ENCODE data around the gene EOLA1.
"Not testable (repeated sequence)": the region's sequence is repeated elsewhere in the genome, so short reads cannot be mapped to it uniquely, and the experiment has no call there.

Gene EOLA1

GRCh38 chrX:149540621-149541520 is at the start of gene EOLA1:
Gene EOLA1, plus strand, starts transcription at chrX:149541012. Its CDS starts 4,619 bp downstream, at chrX:149545631.
- peak; percentile 69 to 76 for DNase-seq (ENCODE audit: extremely low read depth in 1 of 2, low read depth in 1 of 2)

DNA sequence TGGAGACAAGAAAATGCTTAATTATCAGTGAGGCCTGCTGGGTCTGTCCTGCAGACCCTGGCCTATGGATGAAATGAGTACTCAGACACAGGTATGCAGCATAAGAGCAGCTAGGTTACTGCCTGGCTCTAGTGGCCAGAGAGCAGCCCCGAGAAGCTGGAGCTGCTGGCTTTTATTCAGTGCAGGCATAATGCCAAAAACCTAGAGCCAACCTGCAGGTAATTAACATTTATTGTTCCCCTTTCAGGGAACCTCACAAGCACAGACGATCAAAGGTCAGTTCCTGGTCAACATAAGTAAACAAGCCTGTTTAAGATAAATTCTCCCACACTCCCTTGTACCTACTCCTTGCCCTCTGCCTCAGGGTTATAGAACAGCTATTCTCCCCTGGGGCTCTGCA is 49.0 kb upstream of the EOLA1 start:
- DNase-seq (ENCODE audit: extremely low read depth in 1 of 2, low read depth in 1 of 2): no peak

DNA sequence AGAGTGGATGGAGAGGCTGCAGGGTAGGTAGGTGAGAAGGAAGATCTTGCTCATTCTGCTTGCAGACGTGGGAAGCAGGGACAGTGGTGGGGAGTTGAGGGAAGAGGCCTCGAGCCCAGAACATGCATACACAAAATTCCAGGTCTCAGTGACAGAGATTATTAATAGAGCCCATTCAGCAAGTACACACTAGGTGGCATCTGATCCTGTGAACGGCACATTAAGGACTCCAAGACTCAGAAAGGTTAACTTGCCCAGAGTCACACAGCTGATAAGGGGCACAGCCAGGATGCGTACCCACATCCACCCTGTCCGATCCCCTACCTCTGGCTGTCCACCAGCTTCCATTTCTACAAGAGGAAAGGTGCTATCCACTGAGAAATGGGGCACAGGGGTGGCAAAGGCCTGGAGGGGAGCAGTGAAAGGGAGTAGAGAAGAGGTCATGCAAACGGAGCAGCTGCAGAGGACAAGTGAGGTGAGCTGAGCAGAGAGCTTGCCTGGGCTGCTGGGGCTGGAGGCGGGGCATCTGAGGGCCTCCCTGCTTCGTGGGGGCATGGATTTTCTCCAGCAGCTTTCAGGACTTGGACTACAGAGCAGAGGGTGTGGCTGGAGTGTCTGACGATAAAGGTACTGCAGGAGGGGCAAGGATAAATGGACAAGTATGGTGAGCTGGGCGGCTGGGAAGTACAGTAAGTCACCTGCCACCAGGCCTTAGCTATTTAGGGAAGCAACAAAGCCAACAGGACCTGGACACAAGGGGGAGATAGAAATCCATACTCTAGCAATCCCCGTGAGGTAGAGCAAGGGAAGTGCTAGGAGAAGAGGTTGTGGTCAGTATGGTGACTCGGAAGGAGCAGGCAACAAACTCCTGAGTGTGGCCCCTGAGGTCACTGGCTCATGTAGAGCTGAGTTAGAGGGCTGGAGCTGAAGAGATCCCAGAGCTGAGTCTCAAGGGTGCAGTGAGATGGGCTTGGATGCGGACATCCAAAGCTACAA is 46.9 kb upstream of the EOLA1 start:
- DNase-seq (ENCODE audit: extremely low read depth in 1 of 2, low read depth in 1 of 2): no peak

DNA sequence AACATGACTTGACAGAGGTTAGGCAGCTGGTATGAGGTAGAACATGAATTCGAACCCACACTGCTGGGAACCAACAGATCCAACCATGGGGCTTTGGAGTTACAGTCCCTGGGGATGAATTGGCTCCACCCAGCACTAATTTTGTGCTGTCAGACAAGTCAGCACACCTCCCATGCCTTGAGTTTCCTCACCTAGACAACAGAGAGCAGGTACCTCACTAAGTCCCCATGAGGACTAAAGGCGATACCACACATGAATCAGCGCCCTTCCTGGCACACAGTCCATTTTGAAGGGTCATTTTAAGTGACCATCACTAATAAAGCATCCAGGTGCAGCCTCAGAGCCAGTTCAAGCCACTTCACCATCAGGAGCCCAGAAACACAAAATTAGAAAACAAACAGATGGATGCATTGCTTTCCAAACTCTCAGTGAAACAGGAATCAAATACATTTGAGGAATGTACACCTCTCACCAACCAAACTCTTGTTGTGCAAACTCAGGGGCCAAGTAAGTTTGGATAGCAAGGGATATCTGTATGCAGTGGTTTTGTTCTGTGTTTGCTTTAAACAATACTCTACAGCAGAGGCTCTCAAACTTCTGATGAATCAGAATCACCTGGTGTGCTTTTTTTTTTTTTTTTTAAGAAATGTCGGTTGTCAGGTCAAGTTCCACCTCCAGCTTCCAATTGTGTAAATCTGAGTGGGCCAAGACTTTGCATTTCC is 45.8 kb upstream of the EOLA1 start:
- DNase-seq (ENCODE audit: extremely low read depth in 1 of 2, low read depth in 1 of 2): no peak

GRCh38 chrX:149495573-149496071 is 45.2 kb upstream of the EOLA1 start:
- no peak for DNase-seq (ENCODE audit: extremely low read depth in 1 of 2, low read depth in 1 of 2)

DNA sequence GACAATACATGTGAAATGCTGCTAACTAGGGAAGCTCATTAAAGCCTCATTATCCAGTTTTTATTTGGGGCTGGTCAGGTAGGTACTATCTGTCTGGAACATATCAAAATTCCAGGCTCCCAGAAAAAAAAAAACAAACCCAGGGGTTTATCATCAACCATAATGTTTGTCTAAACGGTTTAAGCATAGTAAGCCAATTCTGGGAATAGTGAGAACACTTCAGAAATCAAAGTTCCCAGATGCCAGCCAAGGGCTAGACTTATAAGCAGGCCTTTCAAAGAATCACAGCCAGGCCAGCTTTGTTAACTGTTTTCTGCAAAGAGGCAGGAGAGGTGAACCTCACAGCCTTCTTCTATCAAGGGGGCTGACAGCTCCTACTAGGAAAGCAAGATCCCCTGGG is 43.8 kb upstream of the EOLA1 start:
- DNase-seq (ENCODE audit: extremely low read depth in 1 of 2, low read depth in 1 of 2): no peak

DNA sequence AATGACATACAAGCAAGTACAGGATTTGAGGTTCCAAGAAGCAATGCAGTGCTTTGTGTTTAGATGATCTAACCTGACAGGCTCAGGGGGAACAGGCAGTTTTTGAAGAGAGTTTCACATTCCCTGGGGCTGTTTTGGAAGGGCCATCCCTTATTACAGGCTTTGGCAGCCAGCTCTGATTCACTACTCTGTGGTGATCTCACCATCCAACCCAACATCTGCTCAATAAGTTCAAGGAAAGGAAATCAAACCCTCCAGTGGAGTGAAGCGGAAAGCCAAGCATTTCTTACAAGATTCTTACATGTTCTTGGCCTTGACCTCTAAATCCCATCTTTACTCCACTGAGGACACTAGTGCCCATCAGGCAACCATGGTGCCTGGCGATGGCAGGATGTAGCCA is 43.2 kb upstream of the EOLA1 start:
- DNase-seq (ENCODE audit: extremely low read depth in 1 of 2, low read depth in 1 of 2): no peak

- no peak for DNase-seq (ENCODE audit: extremely low read depth in 1 of 2, low read depth in 1 of 2)
Measured at GRCh38 chrX:149498767-149499166, 42.0 kb upstream of the EOLA1 start.

GRCh38 chrX:149499766-149500165 is 41.0 kb upstream of the EOLA1 start:
- no peak for DNase-seq (ENCODE audit: extremely low read depth in 1 of 2, low read depth in 1 of 2)

- not testable (repeated sequence) for DNase-seq (ENCODE audit: extremely low read depth in 1 of 2, low read depth in 1 of 2)
Measured at GRCh38 chrX:149502923-149503322, 37.9 kb upstream of the EOLA1 start.

DNA sequence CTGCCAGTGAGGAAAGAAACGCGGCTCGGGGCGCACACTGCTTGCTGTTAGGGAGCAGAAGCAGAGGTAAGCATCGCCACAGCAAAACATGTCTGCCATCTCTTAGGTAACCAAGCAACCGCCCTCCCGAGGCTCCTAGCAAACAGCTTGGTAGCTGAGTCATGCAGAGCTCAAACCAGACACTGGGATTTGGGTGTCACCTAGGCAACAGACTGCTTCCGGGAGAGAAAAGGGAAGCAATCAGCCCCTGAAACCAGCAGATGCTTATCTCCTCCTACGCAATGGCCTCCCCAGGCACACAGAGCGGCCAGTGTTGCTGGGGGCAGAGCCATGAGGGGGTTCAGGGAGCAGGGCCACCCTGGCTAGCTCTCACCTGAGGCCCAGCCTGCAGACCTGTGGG is 37.4 kb upstream of the EOLA1 start:
- peak in 1 of 2 donors; percentile 28 for DNase-seq (ENCODE audit: extremely low read depth in 1 of 2, low read depth in 1 of 2)

DNA sequence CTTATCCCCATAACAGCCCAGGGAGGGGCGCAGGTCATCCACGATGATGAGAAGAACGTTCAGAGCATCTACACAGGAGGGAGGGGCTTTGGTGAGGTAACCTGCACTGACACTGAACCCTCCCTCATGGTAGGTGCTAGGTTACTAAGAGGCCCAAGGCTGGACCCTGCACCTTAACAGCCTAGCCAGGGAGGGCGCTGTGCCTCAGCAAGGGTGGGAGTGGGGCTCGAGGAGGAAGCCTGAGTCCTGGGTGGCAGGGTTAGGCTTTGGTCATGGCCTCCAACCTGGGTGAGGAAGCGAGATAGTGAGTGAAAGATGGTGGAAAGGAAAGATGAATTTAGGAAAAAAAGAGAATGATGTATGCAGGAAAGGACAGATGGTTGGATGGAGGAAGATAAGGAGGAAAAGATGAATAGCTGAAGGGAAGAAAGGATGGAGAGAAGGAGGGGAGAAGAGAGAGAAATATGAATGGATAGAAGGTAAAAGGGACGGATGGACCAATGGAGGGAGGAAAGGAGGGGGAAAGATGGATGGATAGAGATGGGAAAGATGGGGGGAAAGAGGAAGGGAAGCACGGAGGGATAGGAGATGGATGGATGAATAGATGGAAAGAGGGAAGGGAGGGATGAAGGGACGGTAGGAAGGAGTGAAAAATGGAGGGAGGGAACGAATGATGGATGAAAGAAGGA is 36.4 kb upstream of the EOLA1 start:
- DNase-seq (ENCODE audit: extremely low read depth in 1 of 2, low read depth in 1 of 2): peak in 1 of 2 donors; percentile 47

- DNase-seq (ENCODE audit: extremely low read depth in 1 of 2, low read depth in 1 of 2): peak; percentile 64 to 76
Measured at GRCh38 chrX:149504915-149505651, 35.7 kb upstream of the EOLA1 start, which contains the start of gene IDS. Gene IDS, minus strand, starts transcription at chrX:149505306. Its CDS starts 169 bp downstream, at chrX:149505137.

- no peak for DNase-seq (ENCODE audit: extremely low read depth in 1 of 2, low read depth in 1 of 2)
Measured at GRCh38 chrX:149505671-149506070, 35.1 kb upstream of the EOLA1 start.

DNA sequence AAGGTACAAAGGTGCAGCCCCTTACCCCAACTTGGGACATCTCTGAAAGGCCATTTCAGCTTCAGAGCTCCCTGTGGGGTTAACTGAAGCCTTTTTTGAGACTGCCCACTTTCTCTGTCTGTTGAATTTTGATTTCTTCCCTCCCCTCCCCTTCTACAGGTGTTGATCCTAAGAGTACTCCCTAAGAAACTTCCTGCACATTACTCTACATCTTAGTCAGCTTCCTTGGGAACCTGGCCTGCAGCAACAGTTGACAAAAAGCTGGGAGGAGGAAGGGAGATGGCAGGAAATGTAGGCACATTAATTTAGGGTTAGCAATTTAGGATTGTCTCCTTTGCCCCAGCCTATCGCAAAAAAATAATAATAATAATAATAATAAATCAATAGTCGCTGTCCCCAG is 34.5 kb upstream of the EOLA1 start:
- DNase-seq (ENCODE audit: extremely low read depth in 1 of 2, low read depth in 1 of 2): no peak

GRCh38 chrX:149508467-149508866 is 32.3 kb upstream of the EOLA1 start:
- no peak for DNase-seq (ENCODE audit: extremely low read depth in 1 of 2, low read depth in 1 of 2)

- DNase-seq (ENCODE audit: extremely low read depth in 1 of 2, low read depth in 1 of 2): no peak
Measured at GRCh38 chrX:149510386-149510785, 30.4 kb upstream of the EOLA1 start.

GRCh38 chrX:149511081-149511480 is 29.7 kb upstream of the EOLA1 start:
- DNase-seq (ENCODE audit: extremely low read depth in 1 of 2, low read depth in 1 of 2): no peak

DNA sequence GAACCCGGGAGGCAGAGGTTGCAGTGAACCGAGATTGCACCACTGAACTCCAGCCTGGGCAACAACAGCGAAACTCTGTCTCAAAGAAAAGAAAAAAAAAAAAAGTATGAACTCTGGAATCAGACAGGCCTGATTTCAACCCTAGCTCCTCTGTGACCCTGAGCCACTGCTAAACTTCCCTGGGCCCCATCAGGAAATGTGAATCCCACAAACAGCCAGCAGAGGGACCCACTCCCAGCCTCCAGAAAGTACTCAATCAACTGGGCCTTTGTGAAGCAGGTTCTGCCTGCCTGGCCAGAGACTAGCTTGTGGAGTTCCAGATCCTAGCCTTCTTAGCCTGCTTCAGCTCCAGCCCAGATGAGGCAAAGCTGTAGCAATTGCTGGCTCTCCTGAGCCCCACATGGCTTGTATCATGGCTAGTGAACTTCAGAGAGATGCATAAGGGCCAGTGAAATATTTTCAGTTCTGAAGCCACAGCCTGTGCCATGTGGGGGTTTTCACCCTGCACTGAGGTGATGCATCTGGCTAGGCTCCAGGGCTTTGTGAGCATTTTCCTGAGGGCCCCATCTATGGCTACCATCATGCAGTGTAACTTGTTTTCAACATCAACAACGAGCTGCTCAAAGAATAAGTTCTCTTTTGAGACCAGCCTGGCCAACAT is 28.5 kb upstream of the EOLA1 start:
- DNase-seq (ENCODE audit: extremely low read depth in 1 of 2, low read depth in 1 of 2): peak in 1 of 2 donors; percentile 28

Data from activated CD8-positive, alpha-beta memory T cell treated with anti-CD3 and anti-CD28 coated beads for 1 hour (primary cell).